NCI-H1092 (cell line): ENCODE measurements around the gene ULBP1.
"Not testable (repeated sequence)": the region's sequence is repeated elsewhere in the genome, so short reads cannot be mapped to it uniquely, and the experiment has no call there.

Experiments used
- DNase-seq: peaks from one replicate; lab custom pipeline; 2025; lab: John Stamatoyannopoulos, UW

Gene ULBP1

GRCh38 chr6:149953390-149953789, 10.4 kb upstream of the ULBP1 start:
- not testable (repeated sequence) for DNase-seq

GRCh38 chr6:149953934-149954327, 9.8 kb upstream of the ULBP1 start:
- not testable (repeated sequence) for DNase-seq

- DNase-seq = not testable (repeated sequence)
Measured at GRCh38 chr6:149954328-149954983, 9.3 kb upstream of the ULBP1 start.

- DNase-seq = not testable (repeated sequence)
Measured at GRCh38 chr6:149954984-149955653, 8.6 kb upstream of the ULBP1 start.

GRCh38 chr6:149955654-149956317, 8.0 kb upstream of the ULBP1 start:
- DNase-seq = not testable (repeated sequence)

GRCh38 chr6:149958124-149958523, 5.6 kb upstream of the ULBP1 start:
- DNase-seq = not testable (repeated sequence)

- DNase-seq = not testable (repeated sequence)
Measured at GRCh38 chr6:149959806-149960205, 3.9 kb upstream of the ULBP1 start.

GRCh38 chr6:149960488-149960887, 3.3 kb upstream of the ULBP1 start:
- DNase-seq = no peak

GRCh38 chr6:149961728-149962425, 1.9 kb upstream of the ULBP1 start:
- DNase-seq = no peak

- DNase-seq = no peak
Measured at GRCh38 chr6:149962461-149963211, 1.1 kb upstream of the ULBP1 start.

GRCh38 chr6:149963212-149963461, 606 bp upstream of the ULBP1 start:
- no peak for DNase-seq

GRCh38 chr6:149964308-149965193, 808 bp downstream of the ULBP1 start:
- DNase-seq = peak; percentile 9

- peak; percentile 3 for DNase-seq
Measured at GRCh38 chr6:149965194-149966020, 1.7 kb downstream of the ULBP1 start.

- DNase-seq = not testable (repeated sequence)
Measured at GRCh38 chr6:149966319-149966718, 2.6 kb downstream of the ULBP1 start.

GRCh38 chr6:149967591-149967990, 3.8 kb downstream of the ULBP1 start:
- no peak for DNase-seq

- DNase-seq = not testable (repeated sequence)
Measured at GRCh38 chr6:149967999-149968398, 4.3 kb downstream of the ULBP1 start.

GRCh38 chr6:149968909-149969308, 5.2 kb downstream of the ULBP1 start:
- not testable (repeated sequence) for DNase-seq

GRCh38 chr6:149969635-149970034, 5.9 kb downstream of the ULBP1 start:
- DNase-seq = no peak

- not testable (repeated sequence) for DNase-seq
Measured at GRCh38 chr6:149974394-149974793, 10.7 kb downstream of the ULBP1 start.

- DNase-seq = no peak
Measured at GRCh38 chr6:149974825-149975224, 11.1 kb downstream of the ULBP1 start.
